HEK293 (cell line): ENCODE measurements around the gene PRMT7.

Source experiments
- CTCF ChIA-PET: fragments of 350-600 bp; formaldehyde crosslinking; extraction: SDS; loops from one replicate; lab custom pipeline; 2021; ENCODE audit warnings: antibody characterized with exemption; lab: Yijun Ruan, JAX
- POLR2A ChIA-PET: fragments of 300-600 bp; formaldehyde crosslinking; extraction: SDS; loops from one replicate; lab custom pipeline; 2020; ENCODE audit warnings: antibody characterized with exemption, inconsistent platforms; lab: Yijun Ruan, JAX
- H3K27ac ChIP-seq: fragments of 200-500 bp; sonication (Bioruptor generic); 2 replicates; pipeline ENCODE4 v1.5.1; 2014; ENCODE audit warnings: low read depth, low read length, control low read depth, inconsistent platforms; ENCODE audit errors: extremely low read depth
- H3K36me3 ChIP-seq, 2 experiments: fragments of 200-500 bp in 1 of 2; sonication (Bioruptor generic) in 1 of 2; 1 replicate in 1 of 2; 2 replicates in 1 of 2; pipeline ENCODE4 v1.5.1; 2014 to 2017; ENCODE audit warnings: inconsistent platforms in 2 of 2, low read length in 2 of 2; ENCODE audit not compliant: control insufficient read depth in 2 of 2, insufficient read depth in 1 of 2
- H3K4me1 ChIP-seq: fragments of 200-500 bp; sonication (Bioruptor generic); 2 replicates; pipeline ENCODE4 v1.5.1; 2014; ENCODE audit warnings: mild to moderate bottlenecking, low read length, inconsistent platforms; ENCODE audit not compliant: control insufficient read depth, insufficient read depth
- H3K4me3 ChIP-seq: 2 replicates; pipeline ENCODE4 v1.5.1; 2011; ENCODE audit warnings: low read depth, mild to moderate bottlenecking, control low read depth, low read length, moderate library complexity
- H3K9me3 ChIP-seq: fragments of 200-500 bp; sonication (Bioruptor generic); 2 replicates; pipeline ENCODE4 v1.5.1; 2014; ENCODE audit warnings: low read depth, low read length, inconsistent platforms; ENCODE audit not compliant: control insufficient read depth, insufficient read depth
- AEBP2 ChIP-seq: fragments of 450-650 bp; formaldehyde crosslinking; IDR thresholded peaks from 2 replicates; pipeline ENCODE4 v1.5.1; 2016; ENCODE audit warnings: missing biosample characterization, missing genetic modification characterization, borderline replicate concordance
- OSR2 ChIP-seq: fragments of 450-650 bp; formaldehyde crosslinking; IDR thresholded peaks from 2 replicates; pipeline ENCODE4 v1.5.1; 2016; ENCODE audit warnings: missing biosample characterization, missing genetic modification characterization
- PATZ1 ChIP-seq: fragments of 450-650 bp; formaldehyde crosslinking; IDR thresholded peaks from 2 replicates; pipeline ENCODE4 v1.5.1; 2016; ENCODE audit warnings: missing biosample characterization, missing genetic modification characterization
- SP2 ChIP-seq: fragments of 450-650 bp; formaldehyde crosslinking; IDR thresholded peaks from 2 replicates; pipeline ENCODE4 v1.5.1; 2016; ENCODE audit warnings: missing biosample characterization, missing genetic modification characterization
- SP7 ChIP-seq: fragments of 450-650 bp; formaldehyde crosslinking; IDR thresholded peaks from 2 replicates; pipeline ENCODE4 v1.5.1; 2016; ENCODE audit warnings: missing biosample characterization, missing genetic modification characterization
- TRIM28 ChIP-seq: IDR thresholded peaks from 2 replicates; pipeline ENCODE4 v1.6.1; 2011; ENCODE audit warnings: low read length, control low read depth, borderline replicate concordance
- ZBTB48 ChIP-seq: fragments of 450-650 bp; formaldehyde crosslinking; IDR thresholded peaks from 2 replicates; pipeline ENCODE4 v1.5.1; 2016; ENCODE audit warnings: missing biosample characterization, missing genetic modification characterization
- ZNF121 ChIP-seq: fragments of 450-650 bp; formaldehyde crosslinking; IDR thresholded peaks from 2 replicates; pipeline ENCODE4 v1.5.1; 2016; ENCODE audit warnings: missing biosample characterization, missing genetic modification characterization
- ZNF223 ChIP-seq: fragments of 450-650 bp; formaldehyde crosslinking; IDR thresholded peaks from 2 replicates; pipeline ENCODE4 v1.5.1; 2016; ENCODE audit warnings: missing biosample characterization, missing genetic modification characterization
- ZNF404 ChIP-seq: fragments of 450-650 bp; formaldehyde crosslinking; IDR thresholded peaks from 2 replicates; pipeline ENCODE4 v1.5.1; 2017; ENCODE audit warnings: missing biosample characterization, missing genetic modification characterization
- ZNF473 ChIP-seq: fragments of 450-650 bp; formaldehyde crosslinking; IDR thresholded peaks from 2 replicates; pipeline ENCODE4 v1.5.1; 2017; ENCODE audit warnings: missing biosample characterization, missing genetic modification characterization
- ZNF549 ChIP-seq: fragments of 450-650 bp; IDR thresholded peaks from 2 replicates; pipeline ENCODE4 v1.5.1; 2018; ENCODE audit warnings: missing biosample characterization, missing genetic modification characterization, mild to moderate bottlenecking, inconsistent platforms, moderate library complexity
- ZNF561 ChIP-seq: fragments of 450-650 bp; IDR thresholded peaks from 2 replicates; pipeline ENCODE4 v1.5.1; 2018; ENCODE audit warnings: missing biosample characterization, missing genetic modification characterization, borderline replicate concordance
- ZNF624 ChIP-seq: fragments of 450-650 bp; formaldehyde crosslinking; IDR thresholded peaks from 2 replicates; pipeline ENCODE4 v1.5.1; 2017; ENCODE audit warnings: missing biosample characterization, missing genetic modification characterization
- ZNF660 ChIP-seq: fragments of 450-650 bp; IDR thresholded peaks from 2 replicates; pipeline ENCODE4 v1.5.1; 2018; ENCODE audit warnings: missing biosample characterization, mild to moderate bottlenecking, missing genetic modification characterization
- ZNF704 ChIP-seq: fragments of 450-650 bp; formaldehyde crosslinking; IDR thresholded peaks from 2 replicates; pipeline ENCODE4 v1.5.1; 2016; ENCODE audit warnings: missing biosample characterization, missing genetic modification characterization
- ZNF791 ChIP-seq: fragments of 450-650 bp; formaldehyde crosslinking; IDR thresholded peaks from 2 replicates; pipeline ENCODE4 v1.5.1; 2016; ENCODE audit warnings: missing biosample characterization, missing genetic modification characterization
- ZNF830 ChIP-seq: fragments of 450-650 bp; IDR thresholded peaks from 2 replicates; pipeline ENCODE4 v1.5.0; 2018; ENCODE audit warnings: missing biosample characterization, missing genetic modification characterization, low read depth, mild to moderate bottlenecking, moderate library complexity
- TF ChIP-seq, protein P1 (sequence below): fragments of 450-650 bp; formaldehyde crosslinking; IDR thresholded peaks from 2 replicates; pipeline ENCODE4 v1.5.0; 2017; ENCODE audit warnings: missing biosample characterization, missing genetic modification characterization, borderline replicate concordance
- TF ChIP-seq, protein P2 (sequence below): fragments of 450-650 bp; formaldehyde crosslinking; IDR thresholded peaks from 2 replicates; pipeline ENCODE4 v1.5.1; 2016; ENCODE audit warnings: missing biosample characterization, missing genetic modification characterization, borderline replicate concordance

The PRMT7 gene

GRCh38 chr16:68324336-68324735 is 13.5 kb downstream of the PRMT7 start (continued):
- no peak for TF ChIP-seq ZNF830 (tag by site-specific recombination)

GRCh38 chr16:68324780-68325357 is 14.1 kb downstream of the PRMT7 start:
- Histone ChIP-seq H3K27ac (no peak overlapping the region), H3K9me3 (no peaks in the 10 kb centered on the region), H3K4me3 (no peak overlapping the region), H3K36me3 (peaks cover 12 to 58% of the 10 kb centered on the region in 2 experiments; a peak in 2 of 3 replicates), H3K4me1 (peaks cover 3% of the 10 kb centered on the region; the same call in 1 of the 2 replicates)
- ChIA-PET POLR2A (interaction anchor here (1.2 kb wide), 1 partner anchor 14 kb away, joined by 7 read pairs; the partner anchor contains the start of genes PRMT7 and SLC7A6OS), CTCF (interaction anchor here (0.6 to 1.4 kb wide), 3 partner anchors 14 to 63 kb away, joined by 3 to 5 read pairs (median 3); partner anchors contain the start of genes PRMT7, SLC7A6 and SLC7A6OS)
- TF ChIP-seq ZNF791 (tag by site-specific recombination) (no peak), ZNF704 (no peak), ZNF223 (tag by site-specific recombination) (no peak), ZNF121 (tag by site-specific recombination) (peak; percentile 55; the same call in 1 of the 2 replicates)

GRCh38 chr16:68328151-68328859 is 17.5 kb downstream of the PRMT7 start:
- ChIA-PET CTCF (interaction anchor here (0.5 to 4.9 kb wide), 32 partner anchors 8 to 508 kb away, joined by 3 to 151 read pairs (median 4); partner anchors contain the start of genes PRMT7, SLC7A6 and SLC7A6OS), POLR2A (interaction anchor here (0.6 to 3.8 kb wide), 6 partner anchors 17 to 389 kb away, joined by 3 to 39 read pairs (median 6); partner anchors contain the start of genes PRMT7, SLC7A6 and SLC7A6OS)
- Histone ChIP-seq H3K36me3 (peaks cover 11 to 45% of the 10 kb centered on the region in 2 experiments; a peak in 2 of 3 replicates), H3K9me3 (no peaks in the 10 kb centered on the region), H3K4me3 (no peak overlapping the region), H3K27ac (no peak overlapping the region), H3K4me1 (peaks cover 3% of the 10 kb centered on the region; the same call in 1 of the 2 replicates)
- no peak; the same call in 1 of the 2 replicates for TF ChIP-seq TRIM28
- TF ChIP-seq PATZ1 (tag by site-specific recombination), result peak; percentile 47; the same call in 1 of the 2 replicates
- TF ChIP-seq ZNF404 (tag by site-specific recombination), result no peak
- no peak for TF ChIP-seq ZNF624
- no peak for TF ChIP-seq ZNF473 (tag by site-specific recombination)
- TF ChIP-seq ZNF561 (tag by site-specific recombination), result peak; percentile 33; the same call in 1 of the 2 replicates
- TF ChIP-seq, protein P1, sequence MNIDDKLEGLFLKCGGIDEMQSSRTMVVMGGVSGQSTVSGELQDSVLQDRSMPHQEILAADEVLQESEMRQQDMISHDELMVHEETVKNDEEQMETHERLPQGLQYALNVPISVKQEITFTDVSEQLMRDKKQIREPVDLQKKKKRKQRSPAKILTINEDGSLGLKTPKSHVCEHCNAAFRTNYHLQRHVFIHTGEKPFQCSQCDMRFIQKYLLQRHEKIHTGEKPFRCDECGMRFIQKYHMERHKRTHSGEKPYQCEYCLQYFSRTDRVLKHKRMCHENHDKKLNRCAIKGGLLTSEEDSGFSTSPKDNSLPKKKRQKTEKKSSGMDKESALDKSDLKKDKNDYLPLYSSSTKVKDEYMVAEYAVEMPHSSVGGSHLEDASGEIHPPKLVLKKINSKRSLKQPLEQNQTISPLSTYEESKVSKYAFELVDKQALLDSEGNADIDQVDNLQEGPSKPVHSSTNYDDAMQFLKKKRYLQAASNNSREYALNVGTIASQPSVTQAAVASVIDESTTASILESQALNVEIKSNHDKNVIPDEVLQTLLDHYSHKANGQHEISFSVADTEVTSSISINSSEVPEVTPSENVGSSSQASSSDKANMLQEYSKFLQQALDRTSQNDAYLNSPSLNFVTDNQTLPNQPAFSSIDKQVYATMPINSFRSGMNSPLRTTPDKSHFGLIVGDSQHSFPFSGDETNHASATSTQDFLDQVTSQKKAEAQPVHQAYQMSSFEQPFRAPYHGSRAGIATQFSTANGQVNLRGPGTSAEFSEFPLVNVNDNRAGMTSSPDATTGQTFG (tag by site-specific recombination), result no peak
- peak; percentile 75 for TF ChIP-seq OSR2 (tag by site-specific recombination)
- peak; percentile 78 for TF ChIP-seq SP7 (tag by site-specific recombination)
- TF ChIP-seq ZNF549 (tag by site-specific recombination), result no peak
- peak; percentile 88 for TF ChIP-seq ZNF660 (tag by site-specific recombination)
- no peak for TF ChIP-seq AEBP2 (tag by site-specific recombination)
- TF ChIP-seq SP2 (tag by site-specific recombination), result no peak
- peak; percentile 89 for TF ChIP-seq ZBTB48 (tag by site-specific recombination)
- TF ChIP-seq, protein P2, sequence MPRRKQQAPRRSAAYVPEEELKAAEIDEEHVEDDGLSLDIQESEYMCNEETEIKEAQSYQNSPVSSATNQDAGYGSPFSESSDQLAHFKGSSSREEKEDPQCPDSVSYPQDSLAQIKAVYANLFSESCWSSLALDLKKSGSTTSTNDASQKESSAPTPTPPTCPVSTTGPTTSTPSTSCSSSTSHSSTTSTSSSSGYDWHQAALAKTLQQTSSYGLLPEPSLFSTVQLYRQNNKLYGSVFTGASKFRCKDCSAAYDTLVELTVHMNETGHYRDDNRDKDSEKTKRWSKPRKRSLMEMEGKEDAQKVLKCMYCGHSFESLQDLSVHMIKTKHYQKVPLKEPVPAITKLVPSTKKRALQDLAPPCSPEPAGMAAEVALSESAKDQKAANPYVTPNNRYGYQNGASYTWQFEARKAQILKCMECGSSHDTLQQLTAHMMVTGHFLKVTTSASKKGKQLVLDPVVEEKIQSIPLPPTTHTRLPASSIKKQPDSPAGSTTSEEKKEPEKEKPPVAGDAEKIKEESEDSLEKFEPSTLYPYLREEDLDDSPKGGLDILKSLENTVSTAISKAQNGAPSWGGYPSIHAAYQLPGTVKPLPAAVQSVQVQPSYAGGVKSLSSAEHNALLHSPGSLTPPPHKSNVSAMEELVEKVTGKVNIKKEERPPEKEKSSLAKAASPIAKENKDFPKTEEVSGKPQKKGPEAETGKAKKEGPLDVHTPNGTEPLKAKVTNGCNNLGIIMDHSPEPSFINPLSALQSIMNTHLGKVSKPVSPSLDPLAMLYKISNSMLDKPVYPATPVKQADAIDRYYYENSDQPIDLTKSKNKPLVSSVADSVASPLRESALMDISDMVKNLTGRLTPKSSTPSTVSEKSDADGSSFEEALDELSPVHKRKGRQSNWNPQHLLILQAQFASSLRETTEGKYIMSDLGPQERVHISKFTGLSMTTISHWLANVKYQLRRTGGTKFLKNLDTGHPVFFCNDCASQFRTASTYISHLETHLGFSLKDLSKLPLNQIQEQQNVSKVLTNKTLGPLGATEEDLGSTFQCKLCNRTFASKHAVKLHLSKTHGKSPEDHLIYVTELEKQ (tag by site-specific recombination), result peak; percentile 42; the same call in 1 of the 2 replicates
